Activated T-cell treated with anti-CD3 and anti-CD28 coated beads, Interleukin-2, amount 50 U/mL, for 72 hours (primary cell): ENCODE data around the gene FOXO1. TPM values are rescaled to one million over a fixed set of nuclear protein-coding genes. Genes with fewer than 3 reads are reported as not detected.
"Not testable (repeated sequence)": the region's sequence is repeated elsewhere in the genome, so short reads cannot be mapped to it uniquely, and the experiment has no call there.

Source experiments
- ATAC-seq, 2 donors: fragments of 150-1000 bp; cut with Tn5 transposase; replicated peaks in 1 of 2; 2 replicates each; pipeline ENCODE4 v1.10.0; 2021; ENCODE audit warnings: moderate library complexity in 2 of 2, mild to moderate bottlenecking in 1 of 2
- DNase-seq, 2 donors: peaks; one replicate each; pipeline ENCODE4 v3.0.0; 2021 to 2022; ENCODE audit warnings: mixed read lengths in 1 of 2
- H3K27ac Mint-ChIP-seq: one replicate; pipeline ENCODE4 v1.8.0; 2022; ENCODE audit warnings: mild to moderate bottlenecking, moderate library complexity, mixed read lengths
- H3K27me3 Mint-ChIP-seq: one replicate; pipeline ENCODE4 v1.8.0; 2022; ENCODE audit warnings: low read depth, mixed read lengths
- H3K36me3 Mint-ChIP-seq, 2 donors: one replicate each; pipeline ENCODE4 v1.8.0; 2022; ENCODE audit warnings: mixed read lengths in 2 of 2, mild to moderate bottlenecking in 1 of 2; ENCODE audit not compliant: insufficient read depth in 2 of 2
- H3K4me1 Mint-ChIP-seq: one replicate; pipeline ENCODE4 v1.8.0; 2022; ENCODE audit warnings: low read depth, mixed read lengths
- H3K4me3 Mint-ChIP-seq, 2 donors: one replicate each; pipeline ENCODE4 v1.8.0; 2022; ENCODE audit warnings: mild to moderate bottlenecking in 2 of 2, mixed read lengths in 2 of 2, moderate library complexity in 2 of 2
- H3K9me3 Mint-ChIP-seq, 2 donors: one replicate each; pipeline ENCODE4 v1.8.0; 2022; ENCODE audit warnings: mixed read lengths in 2 of 2
- total RNA-seq, 2 donors: library from RNA; stranded (reverse); gene quantifications; one replicate each; pipeline ENCODE4 v1.2.3, GENCODE V29; 2022

FOXO1 gene
- total RNA-seq, 2 donors from 2014 or later = 47.0 to 56.9 TPM

DNA sequence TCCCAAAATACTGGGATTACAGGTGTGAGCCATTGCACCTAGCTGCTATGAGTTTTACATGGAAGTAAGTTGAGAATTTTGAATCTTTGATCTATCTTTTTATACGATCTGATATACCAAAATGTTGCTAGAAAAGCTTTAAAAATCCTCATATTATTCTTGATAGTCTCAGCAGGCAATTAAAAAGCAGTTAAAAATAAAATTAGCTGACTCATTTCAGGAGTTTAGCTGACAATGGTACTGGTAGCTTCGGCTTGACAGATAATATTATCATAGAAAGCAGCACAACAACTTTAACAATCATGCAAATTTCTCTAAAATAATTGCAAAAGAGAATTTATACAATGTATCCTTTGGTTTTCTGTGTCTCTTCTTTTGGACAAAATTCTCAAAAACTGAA, 9.6 kb upstream of the FOXO1 start:
- H3K27ac Mint-ChIP-seq = no peak overlapping the region
- no peaks in the 10 kb centered on the region for H3K36me3 Mint-ChIP-seq
- H3K4me3 Mint-ChIP-seq = no peak overlapping the region
- ATAC-seq = no peak
- H3K9me3 Mint-ChIP-seq = no peaks in the 10 kb centered on the region
- peaks cover 28% of the 10 kb centered on the region for H3K4me1 Mint-ChIP-seq
- no peak for DNase-seq
- no peaks in the 10 kb centered on the region for H3K27me3 Mint-ChIP-seq

- DNase-seq (no peak), ATAC-seq (no peak)
- Mint-ChIP-seq H3K9me3 (no peaks in the 10 kb centered on the region), H3K27me3 (no peaks in the 10 kb centered on the region), H3K4me1 (peaks cover 28% of the 10 kb centered on the region), H3K4me3 (no peak overlapping the region), H3K36me3 (no peaks in the 10 kb centered on the region), H3K27ac (no peak overlapping the region)
These were observed 7.0 kb upstream of the FOXO1 start for GRCh38 chr13:40673414-40673813.

DNA sequence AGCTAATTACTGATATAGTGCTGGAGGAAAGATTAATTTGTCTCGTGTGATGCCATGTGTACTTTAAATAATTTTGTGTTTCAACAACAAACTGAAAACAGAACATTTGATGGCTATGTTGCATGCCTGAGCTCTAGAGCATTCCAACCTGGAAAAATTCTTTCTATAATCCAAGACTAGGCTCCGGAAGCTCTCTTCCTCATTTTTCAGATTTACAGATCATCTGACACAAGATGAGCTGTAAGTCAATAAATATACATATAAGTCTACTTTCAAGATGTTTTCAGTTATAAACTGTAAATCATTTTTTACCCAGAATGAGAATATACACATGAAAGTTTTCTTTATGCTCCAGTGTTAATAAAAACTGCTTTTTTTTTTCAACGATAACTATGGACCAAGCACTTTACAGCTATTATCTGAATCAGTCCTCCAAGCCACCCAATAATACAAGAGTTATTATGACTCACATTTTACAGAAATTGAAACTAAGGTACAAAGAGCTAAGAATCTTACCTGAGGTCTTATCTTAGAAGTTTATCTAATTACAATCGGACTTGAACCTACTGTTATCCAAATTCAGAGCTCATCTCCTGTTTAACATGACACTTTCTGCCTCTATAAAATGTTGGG, 6.4 kb upstream of the FOXO1 start:
- H3K4me3 Mint-ChIP-seq = no peak overlapping the region
- DNase-seq (no peak), ATAC-seq (no peak)
- no peaks in the 10 kb centered on the region for H3K9me3 Mint-ChIP-seq
- H3K4me1 Mint-ChIP-seq = peaks cover 33% of the 10 kb centered on the region
- H3K36me3 Mint-ChIP-seq = no peaks in the 10 kb centered on the region
- H3K27ac Mint-ChIP-seq = no peak overlapping the region
- H3K27me3 Mint-ChIP-seq = no peaks in the 10 kb centered on the region

- DNase-seq = no peak
These were observed 5.7 kb upstream of the FOXO1 start for GRCh38 chr13:40671956-40672764.

DNA sequence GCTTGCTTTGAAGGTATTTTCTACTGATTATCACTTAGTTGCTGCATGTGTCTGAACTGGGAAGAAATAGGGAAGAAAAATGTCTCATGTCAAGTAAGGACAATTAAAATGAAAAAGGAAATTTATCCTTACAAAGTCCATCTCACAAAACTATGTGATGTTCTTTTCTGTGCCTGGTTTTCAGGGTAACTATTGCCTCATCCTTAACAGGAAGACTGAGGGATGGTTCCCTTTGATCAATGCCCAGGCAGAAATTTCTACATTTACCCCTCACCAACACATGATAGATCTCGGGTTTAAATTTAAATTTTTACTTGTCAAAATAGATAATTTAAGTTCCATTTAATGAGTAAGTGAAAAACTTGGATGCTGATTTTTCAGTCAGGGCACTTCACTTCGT, 3.9 kb upstream of the FOXO1 start:
- Mint-ChIP-seq H3K27ac (no peak overlapping the region), H3K27me3 (no peaks in the 10 kb centered on the region), H3K9me3 (no peaks in the 10 kb centered on the region), H3K4me3 (no peak overlapping the region), H3K36me3 (peaks cover 3 to 5% of the 10 kb centered on the region in 2 donors), H3K4me1 (peaks cover 40% of the 10 kb centered on the region)
- ATAC-seq = no peak
- DNase-seq = no peak

More at GRCh38 chr13:40671956-40672764, 5.7 kb upstream of the FOXO1 start:
- peaks cover 0 to 3% of the 10 kb centered on the region in 2 donors for H3K36me3 Mint-ChIP-seq
- H3K9me3 Mint-ChIP-seq = no peaks in the 10 kb centered on the region
- peak overlapping the region; percentile 44 for H3K27ac Mint-ChIP-seq
- peaks cover 40% of the 10 kb centered on the region for H3K4me1 Mint-ChIP-seq
- H3K4me3 Mint-ChIP-seq = no peak overlapping the region
- ATAC-seq = peak; percentile 67 to 72
- H3K27me3 Mint-ChIP-seq = no peaks in the 10 kb centered on the region

GRCh38 chr13:40668335-40668734, 1.9 kb upstream of the FOXO1 start:
- ATAC-seq (no peak), DNase-seq (peak; percentile 32 to 45)
- H3K27me3 Mint-ChIP-seq = no peaks in the 10 kb centered on the region
- H3K27ac Mint-ChIP-seq = peak overlapping the region; percentile 76
- H3K36me3 Mint-ChIP-seq = peaks cover 10 to 14% of the 10 kb centered on the region in 2 donors
- H3K4me1 Mint-ChIP-seq = peaks cover 39% of the 10 kb centered on the region
- H3K9me3 Mint-ChIP-seq = no peaks in the 10 kb centered on the region
- peak overlapping the region; percentile 96 to 97 for H3K4me3 Mint-ChIP-seq

- Mint-ChIP-seq H3K27me3 (no peaks in the 10 kb centered on the region), H3K36me3 (peaks cover 12 to 14% of the 10 kb centered on the region in 2 donors), H3K4me1 (peaks cover 39% of the 10 kb centered on the region), H3K9me3 (no peaks in the 10 kb centered on the region), H3K4me3 (peak overlapping the region; percentile 96 to 97), H3K27ac (peak overlapping the region; percentile 76)
- ATAC-seq = no peak
- no peak for DNase-seq
These were observed 1.2 kb upstream of the FOXO1 start for GRCh38 chr13:40667622-40667978.

- H3K27ac Mint-ChIP-seq = peak overlapping the region; percentile 76
- peaks cover 39% of the 10 kb centered on the region for H3K4me1 Mint-ChIP-seq
- no peaks in the 10 kb centered on the region for H3K9me3 Mint-ChIP-seq
- H3K36me3 Mint-ChIP-seq = peaks cover 12 to 14% of the 10 kb centered on the region in 2 donors
- peak overlapping the region; percentile 96 to 97 for H3K4me3 Mint-ChIP-seq
- ATAC-seq = peak; percentile 12 to 21
- H3K27me3 Mint-ChIP-seq = no peaks in the 10 kb centered on the region
- peak; percentile 39 to 51 for DNase-seq
These were observed 636 bp upstream of the FOXO1 start for GRCh38 chr13:40666933-40667621.

GRCh38 chr13:40665126-40666044, 1.1 kb downstream of the FOXO1 start:
- Mint-ChIP-seq H3K9me3 (no peaks in the 10 kb centered on the region), H3K27ac (peak overlapping the region; percentile 96), H3K4me3 (peak overlapping the region; percentile 83 to 93), H3K27me3 (no peaks in the 10 kb centered on the region), H3K4me1 (peaks cover 47% of the 10 kb centered on the region), H3K36me3 (peaks cover 14 to 23% of the 10 kb centered on the region in 2 donors)
- ATAC-seq (peak; percentile 4 to 16), DNase-seq (peak; percentile 51 to 58)

DNA sequence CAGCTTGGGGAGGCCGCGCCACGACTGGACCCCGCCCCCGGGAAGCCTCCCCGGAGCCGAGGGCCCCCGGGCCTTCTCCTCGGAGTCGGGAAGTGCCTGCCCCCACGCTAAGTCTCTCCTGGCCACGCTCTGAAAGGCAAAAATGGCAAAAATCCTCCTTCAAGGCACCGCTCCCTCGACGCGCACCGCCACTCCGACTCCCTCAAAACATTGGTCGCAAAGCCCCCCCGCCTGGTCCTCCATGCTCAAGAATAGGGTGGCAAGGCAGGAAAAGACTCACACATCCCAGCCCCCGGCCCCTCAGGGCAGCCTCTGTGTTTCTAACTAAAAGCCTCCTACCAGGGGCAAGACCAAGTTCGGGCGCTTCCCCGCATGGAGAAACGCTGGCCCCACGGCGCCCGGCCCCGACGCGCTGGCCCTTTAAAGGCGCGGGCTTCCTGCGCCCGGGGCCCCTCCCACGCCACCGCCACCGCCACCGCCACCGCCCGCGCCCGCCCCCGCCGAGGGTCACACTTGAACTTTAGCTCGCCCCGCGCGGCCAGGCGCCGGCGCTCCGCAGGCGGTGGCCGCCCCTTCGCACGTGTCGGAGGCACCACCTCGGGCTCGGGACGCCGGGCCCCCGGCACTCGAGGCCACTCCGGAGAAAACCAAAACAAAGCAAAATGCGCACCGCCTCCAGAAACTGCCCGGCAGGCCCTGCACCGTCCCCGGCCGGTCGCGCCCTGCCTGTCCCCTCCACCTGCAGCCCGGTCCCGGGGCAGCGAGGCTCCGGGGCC, 1.9 kb downstream of the FOXO1 start:
- DNase-seq (peak; percentile 77 to 81), ATAC-seq (peak; percentile 26 to 30)
- Mint-ChIP-seq H3K4me1 (peaks cover 55% of the 10 kb centered on the region), H3K27me3 (no peaks in the 10 kb centered on the region), H3K27ac (peak overlapping the region; percentile 93), H3K9me3 (no peaks in the 10 kb centered on the region), H3K4me3 (peak overlapping the region; percentile 95), H3K36me3 (peaks cover 14 to 26% of the 10 kb centered on the region in 2 donors)

DNA sequence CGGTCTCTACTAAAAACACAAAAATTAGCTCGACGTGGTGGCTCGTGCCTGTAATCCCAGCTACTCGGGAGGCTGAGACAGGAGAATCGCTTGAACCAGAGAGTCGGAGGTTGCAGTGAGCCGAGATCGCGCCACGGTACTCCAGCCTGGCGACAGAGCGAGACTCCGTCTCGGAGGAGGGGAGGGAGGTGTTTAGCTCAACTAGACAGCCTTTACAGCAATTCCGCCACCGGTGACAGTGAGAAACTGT, 2.4 kb downstream of the FOXO1 start:
- DNase-seq (peak in 1 of 2 donors; percentile 80), ATAC-seq (peak; percentile 42 to 43)
- Mint-ChIP-seq H3K4me1 (peaks cover 60% of the 10 kb centered on the region), H3K36me3 (peaks cover 14 to 31% of the 10 kb centered on the region in 2 donors), H3K27ac (peak overlapping the region; percentile 93), H3K4me3 (peak overlapping the region; percentile 95)
- not testable (repeated sequence) for H3K9me3 Mint-ChIP-seq, H3K27me3 Mint-ChIP-seq

GRCh38 chr13:40662866-40663265, 3.6 kb downstream of the FOXO1 start:
- H3K36me3 Mint-ChIP-seq = peaks cover 17 to 41% of the 10 kb centered on the region in 2 donors
- peaks cover 0 to 4% of the 10 kb centered on the region in 2 donors for H3K9me3 Mint-ChIP-seq
- H3K27me3 Mint-ChIP-seq = no peaks in the 10 kb centered on the region
- H3K4me1 Mint-ChIP-seq = peaks cover 61% of the 10 kb centered on the region
- peak overlapping the region; percentile 93 for H3K27ac Mint-ChIP-seq
- DNase-seq (peak; percentile 42 to 49), ATAC-seq (peak; percentile 35 to 36)
- peak overlapping the region; percentile 95 for H3K4me3 Mint-ChIP-seq
